HG03108 (cell line): ENCODE results near the gene OR5M11.
"Not testable (repeated sequence)": the region's sequence is repeated elsewhere in the genome, so short reads cannot be mapped to it uniquely, and the experiment has no call there.

Experiments used
- ATAC-seq: cut with Tn5 transposase; IDR thresholded peaks from one replicate; pipeline ENCODE4 v1.9.1; 2021; ENCODE audit warnings: moderate library complexity; ENCODE audit not compliant: unreplicated experiment

The OR5M11 gene

GRCh38 chr11:56543157-56543556 is at the start of gene OR5M11:
OR5M11 (minus strand) TSS chr11:56543257; CDS start chr11:56543257, 0 bp downstream.
- no peak for ATAC-seq

- ATAC-seq: not testable (repeated sequence)
These were observed 49.1 kb upstream of the OR5M11 start for GRCh38 chr11:56592088-56592717.

DNA sequence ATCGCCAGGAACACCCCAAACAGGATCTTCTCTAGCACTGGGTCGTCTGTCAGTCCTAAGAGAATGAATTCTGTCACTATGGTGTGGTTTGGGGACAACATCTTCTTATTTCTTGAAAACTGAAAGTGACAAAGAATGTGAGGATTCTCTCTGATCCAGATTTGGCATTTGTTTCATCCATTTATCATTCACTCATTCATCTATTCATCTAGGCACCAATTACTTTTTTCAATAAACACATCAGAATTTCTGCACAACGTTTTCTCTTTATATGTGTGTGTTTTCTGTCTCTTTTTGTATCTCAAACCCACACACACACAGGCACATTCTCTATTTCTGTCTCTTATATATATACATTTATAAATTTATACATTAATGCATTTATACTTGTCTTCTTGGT is 34.6 kb upstream of the OR5M11 start, which contains the start of gene OR5M10:
TSS of gene OR5M10 (minus strand) at position 101 of the 400 bp plus-strand sequence. CDS start at position 101, 0 bp downstream.
- no peak for ATAC-seq

GRCh38 chr11:56558574-56558973 is 15.5 kb upstream of the OR5M11 start:
- no peak for ATAC-seq

- ATAC-seq: not testable (repeated sequence)
These were observed 11.6 kb upstream of the OR5M11 start for GRCh38 chr11:56554691-56555090.

DNA sequence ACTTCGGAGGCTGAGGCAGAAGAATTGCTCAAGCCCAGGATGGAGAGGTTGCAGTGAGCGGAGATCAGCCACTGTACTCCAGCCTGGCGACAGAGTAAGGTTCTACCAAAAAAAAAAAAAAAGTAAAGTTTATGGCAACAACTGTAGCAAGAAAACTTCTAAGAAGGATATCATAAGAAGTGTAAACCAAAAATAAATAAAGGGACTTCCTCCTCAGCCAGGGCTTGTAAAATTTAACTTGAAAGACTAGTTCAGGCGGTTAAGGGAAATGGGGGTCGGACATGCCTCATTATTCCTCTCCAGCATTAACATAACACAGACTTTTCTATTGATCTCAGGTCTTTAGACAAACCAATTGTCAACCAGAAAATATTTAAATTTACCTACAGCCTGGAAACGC is 2.5 kb upstream of the OR5M11 start:
- no peak for ATAC-seq

GRCh38 chr11:56543739-56544138 is 682 bp upstream of the OR5M11 start:
- no peak for ATAC-seq

GRCh38 chr11:56533054-56533740 is 9.9 kb downstream of the OR5M11 start:
- ATAC-seq: no peak

DNA sequence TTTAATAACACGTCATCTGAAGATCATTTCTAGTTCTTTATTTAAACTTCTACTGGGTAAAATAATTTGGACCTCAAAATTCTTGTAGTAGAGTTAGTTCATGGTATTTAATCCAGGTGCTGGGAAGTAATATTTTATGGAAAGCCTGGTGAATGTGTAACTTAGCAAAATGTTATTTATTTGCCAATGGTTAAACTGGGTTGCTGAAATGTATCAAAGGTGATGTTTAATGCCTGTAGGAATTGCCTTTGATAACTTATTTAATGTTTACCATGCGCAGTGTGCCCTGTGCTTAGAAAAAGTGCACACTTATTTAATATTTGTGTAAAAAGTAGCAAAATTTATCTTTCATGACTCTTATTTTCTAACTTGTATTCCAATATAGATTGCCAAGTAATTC is 11.2 kb downstream of the OR5M11 start:
- ATAC-seq: no peak

- ATAC-seq: no peak
These were observed 21.0 kb downstream of the OR5M11 start for GRCh38 chr11:56522008-56522407.

- no peak for ATAC-seq
These were observed 29.8 kb downstream of the OR5M11 start for GRCh38 chr11:56513280-56513679.

GRCh38 chr11:56509439-56509838 is 33.6 kb downstream of the OR5M11 start:
- no peak for ATAC-seq

GRCh38 chr11:56497010-56497409 is 46.0 kb downstream of the OR5M11 start:
- ATAC-seq: no peak

DNA sequence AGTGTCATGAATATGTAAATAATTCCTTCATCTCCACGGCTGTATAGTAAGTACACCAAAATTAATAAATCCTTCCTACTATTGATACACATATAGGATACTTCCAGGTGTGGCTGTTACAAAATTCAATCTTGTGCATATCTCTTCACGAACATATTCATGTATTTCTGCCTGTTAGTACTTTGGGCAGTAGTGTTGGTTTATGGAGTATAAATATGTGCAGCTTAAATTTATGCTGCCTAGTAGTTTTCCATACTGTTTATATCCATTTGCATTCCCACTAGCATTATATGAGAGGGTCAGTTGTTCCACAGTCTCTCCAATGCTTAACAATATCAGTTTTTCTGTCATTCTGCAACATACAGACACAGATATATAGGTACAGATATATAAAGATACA is 47.9 kb downstream of the OR5M11 start:
- no peak for ATAC-seq
